ENCODE results near the gene VTI1A. TPM values are rescaled to one million over a fixed set of nuclear protein-coding genes. Genes with fewer than 3 reads are reported as not detected.

VTI1A gene
- polyA plus RNA-seq, 1 donor from 2014 or later, result 28.7 TPM

GRCh38 chr10:112532956-112533355 is 85.9 kb downstream of the VTI1A start:
- Histone ChIP-seq H3K27ac (ENCODE audit: low read length) (no peak overlapping the region), H3K27me3 (ENCODE audit: insufficient read depth, low read depth, low read length) (no peaks in the 10 kb centered on the region), H3K9me2 (ENCODE audit: insufficient read depth, low read length) (no peaks in the 10 kb centered on the region), H3K36me3 (ENCODE audit: insufficient read depth, low read length) (no peaks in the 10 kb centered on the region), H3F3A (ENCODE audit: insufficient read depth, low read length, poor library complexity, severe bottlenecking) (no peaks in the 10 kb centered on the region), H3K79me2 (replicated peaks; ENCODE audit: insufficient read depth, low read length) (no peaks in the 10 kb centered on the region), H4K20me1 (ENCODE audit: insufficient read depth) (no peaks in the 10 kb centered on the region), H3K4me3 (ENCODE audit: low read length) (no peak overlapping the region), H3K4me2 (ENCODE audit: low read length) (no peak overlapping the region), H3K9ac (ENCODE audit: low read length) (no peak overlapping the region), H3K9me3 (ENCODE audit: low read length) (no peaks in the 10 kb centered on the region), H2AFZ (ENCODE audit: low read depth, low read length) (no peak overlapping the region)
- TF ChIP-seq REST (IDR thresholded peaks at IDR 0.05; ENCODE audit: borderline replicate concordance), result no peak
- no peak for TF ChIP-seq EP300 (conservative IDR thresholded peaks at IDR 0.05; ENCODE audit: poor library complexity, severe bottlenecking)
- TF ChIP-seq CTCF (IDR thresholded peaks at IDR 0.05; ENCODE audit: poor library complexity, severe bottlenecking), result no peak
- no peak for TF ChIP-seq SMC3 (conservative IDR thresholded peaks at IDR 0.05; ENCODE audit: poor library complexity)
- TF ChIP-seq EZH2 (IDR thresholded peaks at IDR 0.05; ENCODE audit: borderline replicate concordance, insufficient read depth, low read length, poor library complexity, severe bottlenecking), result no peak
- no peak for TF ChIP-seq MXI1 (conservative IDR thresholded peaks at IDR 0.05; ENCODE audit: poor library complexity, severe bottlenecking)
- no peak for TF ChIP-seq RAD21 (conservative IDR thresholded peaks at IDR 0.05)
- TF ChIP-seq TAF1 (IDR thresholded peaks at IDR 0.05; ENCODE audit: low read depth), result no peak
- TF ChIP-seq POLR2AphosphoS5 (IDR thresholded peaks at IDR 0.05), result no peak

- TF ChIP-seq SMC3 (conservative IDR thresholded peaks at IDR 0.05; ENCODE audit: poor library complexity) (no peak), EZH2 (IDR thresholded peaks at IDR 0.05; ENCODE audit: borderline replicate concordance, insufficient read depth, low read length, poor library complexity, severe bottlenecking) (no peak), CTCF (IDR thresholded peaks at IDR 0.05; ENCODE audit: poor library complexity, severe bottlenecking) (no peak), REST (IDR thresholded peaks at IDR 0.05; ENCODE audit: borderline replicate concordance) (no peak), RAD21 (conservative IDR thresholded peaks at IDR 0.05) (no peak), MXI1 (conservative IDR thresholded peaks at IDR 0.05; ENCODE audit: poor library complexity, severe bottlenecking) (no peak), POLR2AphosphoS5 (IDR thresholded peaks at IDR 0.05) (no peak), EP300 (conservative IDR thresholded peaks at IDR 0.05; ENCODE audit: poor library complexity, severe bottlenecking) (no peak), TAF1 (IDR thresholded peaks at IDR 0.05; ENCODE audit: low read depth) (no peak)
- H2AFZ ChIP-seq (ENCODE audit: low read depth, low read length), result no peak overlapping the region
- H3K9me3 ChIP-seq (ENCODE audit: low read length), result no peaks in the 10 kb centered on the region
- no peak overlapping the region for H3K4me3 ChIP-seq (ENCODE audit: low read length)
- H3F3A ChIP-seq (ENCODE audit: insufficient read depth, low read length, poor library complexity, severe bottlenecking), result no peaks in the 10 kb centered on the region
- no peaks in the 10 kb centered on the region for H3K9me2 ChIP-seq (ENCODE audit: insufficient read depth, low read length)
- H3K79me2 ChIP-seq (replicated peaks; ENCODE audit: insufficient read depth, low read length), result no peaks in the 10 kb centered on the region
- no peaks in the 10 kb centered on the region for H3K27me3 ChIP-seq (ENCODE audit: insufficient read depth, low read depth, low read length)
- H3K9ac ChIP-seq (ENCODE audit: low read length), result no peak overlapping the region
- no peak overlapping the region for H3K4me2 ChIP-seq (ENCODE audit: low read length)
- H3K36me3 ChIP-seq (ENCODE audit: insufficient read depth, low read length), result no peaks in the 10 kb centered on the region
- H4K20me1 ChIP-seq (ENCODE audit: insufficient read depth), result no peaks in the 10 kb centered on the region
- H3K27ac ChIP-seq (ENCODE audit: low read length), result no peak overlapping the region
Observed at GRCh38 chr10:112533916-112534315, 86.9 kb downstream of the VTI1A start.
